Measurements from ENCODE around the gene GSC2. TPM values are rescaled to one million over a fixed set of nuclear protein-coding genes. Genes with fewer than 3 reads are reported as not detected.

The GSC2 gene
- not detected in 2 replicates for total RNA-seq (ENCODE audit: low replicate concordance)

GRCh38 chr22:19149991-19150390 is at the start of gene GSC2:
GSC2 (minus strand) TSS chr22:19150292; CDS start chr22:19150283, 9 bp downstream.

GRCh38 chr22:19178657-19179496 is 28.8 kb upstream of the GSC2 start, which contains the start of gene SLC25A1:
SLC25A1 (minus strand) TSS chr22:19178736; CDS start chr22:19178673, 63 bp downstream.

GRCh38 chr22:19130959-19131684 is 19.0 kb downstream of the GSC2 start, which contains the start of gene TSSK2:
TSSK2 (plus strand) TSS chr22:19131308; CDS start chr22:19131400, 92 bp downstream.

GRCh38 chr22:19122143-19122751 is 27.8 kb downstream of the GSC2 start, which contains the start of gene DGCR2:
DGCR2 (minus strand) TSS chr22:19122412; CDS start chr22:19122206, 206 bp downstream.

Other genes starting within 250 kb of the GSC2 start
- gene DGCR6, start 244.0 kb downstream of the GSC2 start, total RNA-seq (ENCODE audit: low replicate concordance): 0.53 and 1.3 TPM in 2 replicates
- gene PRODH, start 214.0 kb downstream of the GSC2 start, total RNA-seq (ENCODE audit: low replicate concordance): 0.08 and 0.59 TPM in 2 replicates
- gene DGCR2, start 27.9 kb downstream of the GSC2 start, total RNA-seq (ENCODE audit: low replicate concordance): 33.1 and 81.6 TPM in 2 replicates
- under 0.01 TPM in 1 of 2 replicates, not detected in the other for gene TSSK2, start 19.0 kb downstream of the GSC2 start, total RNA-seq (ENCODE audit: low replicate concordance)
- gene ESS2, start 5.6 kb downstream of the GSC2 start, total RNA-seq (ENCODE audit: low replicate concordance): 4.6 and 7.1 TPM in 2 replicates
- gene SLC25A1, start 28.4 kb upstream of the GSC2 start, total RNA-seq (ENCODE audit: low replicate concordance): 58.3 and 127 TPM in 2 replicates
- 12.0 and 13.1 TPM in 2 replicates for gene CLTCL1, start 141.4 kb upstream of the GSC2 start, total RNA-seq (ENCODE audit: low replicate concordance)